ENCODE measurements around the gene SPDYE6.
A peak's percentile ranks its signal among the peaks of the same experiment; 100 is the strongest.
"Not testable (repeated sequence)": the region's sequence is repeated elsewhere in the genome, so short reads cannot be mapped to it uniquely, and the experiment has no call there.

Gene SPDYE6, protein sequence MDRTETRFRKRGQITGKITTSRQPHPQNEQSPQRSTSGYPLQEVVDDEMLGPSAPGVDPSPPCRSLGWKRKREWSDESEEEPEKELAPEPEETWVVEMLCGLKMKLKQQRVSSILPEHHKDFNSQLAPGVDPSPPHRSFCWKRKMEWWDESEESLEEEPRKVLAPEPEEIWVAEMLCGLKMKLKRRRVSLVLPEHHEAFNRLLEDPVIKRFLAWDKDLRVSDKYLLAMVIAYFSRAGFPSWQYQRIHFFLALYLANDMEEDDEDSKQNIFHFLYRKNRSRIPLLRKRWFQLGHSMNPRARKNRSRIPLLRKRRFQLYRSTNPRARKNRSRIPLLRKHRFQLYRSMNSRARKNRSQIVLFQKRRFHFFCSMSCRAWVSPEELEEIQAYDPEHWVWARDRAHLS

GRCh38 chr7:102356344-102356743 lies at the start of gene SPDYE6:
SPDYE6 (minus strand) TSS chr7:102356444; CDS start chr7:102356023, 421 bp downstream.
- H3K36me3 ChIP-seq (ENCODE audit: low read length); H2AFZ ChIP-seq (ENCODE audit: low read depth, low read length, severe bottlenecking); H3F3A ChIP-seq (ENCODE audit: insufficient read depth); H3K4me2 ChIP-seq (ENCODE audit: low read depth, low read length, poor library complexity, severe bottlenecking); H3K27me3 ChIP-seq (ENCODE audit: low read length); H3K9me2 ChIP-seq (replicated peaks; ENCODE audit: insufficient read depth, low read length); H3K27ac ChIP-seq (ENCODE audit: low read depth, low read length); H3K9me3 ChIP-seq (ENCODE audit: insufficient read depth, low read length); H3K9ac ChIP-seq (ENCODE audit: low read length); H3K4me3 ChIP-seq (ENCODE audit: insufficient read depth, low read length, poor library complexity, severe bottlenecking); H4K20me1 ChIP-seq (ENCODE audit: low read depth, low read length); H3K79me2 ChIP-seq (ENCODE audit: insufficient read depth, low read length): not testable (repeated sequence)

- not testable (repeated sequence) for H3K4me3 ChIP-seq (ENCODE audit: insufficient read depth, low read length, poor library complexity, severe bottlenecking); H3K9me2 ChIP-seq (replicated peaks; ENCODE audit: insufficient read depth, low read length); H4K20me1 ChIP-seq (ENCODE audit: low read depth, low read length); H3K9ac ChIP-seq (ENCODE audit: low read length); H3K27ac ChIP-seq (ENCODE audit: low read depth, low read length); H3K9me3 ChIP-seq (ENCODE audit: insufficient read depth, low read length); H3K27me3 ChIP-seq (ENCODE audit: low read length); H3K4me2 ChIP-seq (ENCODE audit: low read depth, low read length, poor library complexity, severe bottlenecking); H2AFZ ChIP-seq (ENCODE audit: low read depth, low read length, severe bottlenecking)
- Histone ChIP-seq H3K36me3 (ENCODE audit: low read length) (peaks cover 30% of the 10 kb centered on the region), H3K79me2 (ENCODE audit: insufficient read depth, low read length) (peaks cover 14% of the 10 kb centered on the region; the same call in 1 of the 2 replicates), H3F3A (ENCODE audit: insufficient read depth) (peaks cover 69% of the 10 kb centered on the region)
Observed at GRCh38 chr7:102404862-102405188, 48.6 kb upstream of the SPDYE6 start.

DNA sequence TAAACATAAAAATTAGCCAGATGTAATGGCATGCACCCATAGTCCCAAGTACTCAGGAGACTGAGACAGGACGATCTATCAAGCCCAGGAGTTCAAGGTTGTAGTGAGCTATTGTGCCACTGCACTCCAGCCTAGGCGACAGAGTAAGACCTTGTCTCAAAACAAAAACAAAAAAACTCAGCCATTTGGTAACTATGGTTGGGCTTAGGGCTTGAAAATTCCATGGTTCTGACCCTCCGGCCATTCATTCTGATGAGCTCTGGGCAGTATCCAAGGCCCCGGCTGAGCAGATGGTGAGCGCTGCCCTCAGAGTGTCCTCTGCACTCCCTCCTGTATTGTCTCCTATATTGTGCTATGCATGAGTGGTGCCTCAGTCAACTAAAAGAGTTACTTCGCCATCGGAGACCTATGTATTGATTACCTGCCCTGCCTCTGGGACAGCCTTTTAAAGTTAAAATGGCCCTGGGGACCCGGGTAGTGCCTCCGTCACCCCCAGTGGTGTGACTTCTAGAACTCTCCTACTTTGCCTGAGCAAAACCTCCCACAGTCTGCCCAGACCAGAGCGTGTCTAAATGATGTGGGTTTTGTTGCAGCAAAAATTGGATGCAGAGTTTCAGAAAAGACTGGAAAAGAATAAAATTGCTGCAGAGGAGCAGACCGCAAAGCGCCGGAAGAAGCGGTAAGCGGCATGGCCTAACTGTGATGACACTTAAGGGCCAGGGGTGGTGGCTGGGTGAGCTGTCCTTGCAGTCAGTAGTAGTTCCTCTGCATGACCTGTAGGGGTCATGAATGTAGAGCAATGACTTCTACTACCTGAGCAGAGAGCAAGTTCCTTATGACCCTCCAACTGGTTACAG lies 48.0 kb upstream of the SPDYE6 start:
- Histone ChIP-seq H3K27ac (ENCODE audit: low read depth, low read length) (peak overlapping the region; percentile 85), H4K20me1 (ENCODE audit: low read depth, low read length) (no peaks in the 10 kb centered on the region), H3K4me2 (ENCODE audit: low read depth, low read length, poor library complexity, severe bottlenecking) (peak overlapping the region; percentile 17), H3K9me3 (ENCODE audit: insufficient read depth, low read length) (no peaks in the 10 kb centered on the region), H2AFZ (ENCODE audit: low read depth, low read length, severe bottlenecking) (no peak overlapping the region), H3K36me3 (ENCODE audit: low read length) (peaks cover 33% of the 10 kb centered on the region), H3F3A (ENCODE audit: insufficient read depth) (peaks cover 67% of the 10 kb centered on the region), H3K27me3 (ENCODE audit: low read length) (no peaks in the 10 kb centered on the region), H3K79me2 (ENCODE audit: insufficient read depth, low read length) (peaks cover 11% of the 10 kb centered on the region; the same call in 1 of the 2 replicates), H3K9ac (ENCODE audit: low read length) (peak overlapping the region; percentile 0; the same call in 1 of the 2 replicates), H3K4me3 (ENCODE audit: insufficient read depth, low read length, poor library complexity, severe bottlenecking) (no peak overlapping the region), H3K9me2 (replicated peaks; ENCODE audit: insufficient read depth, low read length) (no peaks in the 10 kb centered on the region)
- TF ChIP-seq EZH2phosphoT487 (conservative IDR thresholded peaks at IDR 0.05; ENCODE audit: low read length) (no peak), CTCF (IDR thresholded peaks at IDR 0.05; ENCODE audit: insufficient read depth, low read length, poor library complexity, severe bottlenecking) (peak; percentile 73)

GRCh38 chr7:102403563-102403962 lies 47.3 kb upstream of the SPDYE6 start:
- peaks cover 36% of the 10 kb centered on the region for H3K36me3 ChIP-seq (ENCODE audit: low read length)
- TF ChIP-seq EZH2phosphoT487 (conservative IDR thresholded peaks at IDR 0.05; ENCODE audit: low read length) (no peak), CTCF (IDR thresholded peaks at IDR 0.05; ENCODE audit: insufficient read depth, low read length, poor library complexity, severe bottlenecking) (no peak)
- H3F3A ChIP-seq (ENCODE audit: insufficient read depth): peaks cover 65% of the 10 kb centered on the region
- no peaks in the 10 kb centered on the region for H4K20me1 ChIP-seq (ENCODE audit: low read depth, low read length)
- no peaks in the 10 kb centered on the region for H3K9me3 ChIP-seq (ENCODE audit: insufficient read depth, low read length)
- no peak overlapping the region for H3K4me2 ChIP-seq (ENCODE audit: low read depth, low read length, poor library complexity, severe bottlenecking)
- no peaks in the 10 kb centered on the region for H3K9me2 ChIP-seq (replicated peaks; ENCODE audit: insufficient read depth, low read length)
- 0 out of 2 replicates have a peak, but pooled peaks cover 7% of the 10 kb centered on the region for H3K79me2 ChIP-seq (ENCODE audit: insufficient read depth, low read length)
- H3K27ac ChIP-seq (ENCODE audit: low read depth, low read length): peak overlapping the region; percentile 85
- H3K9ac ChIP-seq (ENCODE audit: low read length): peak overlapping the region; percentile 0; the same call in 1 of the 2 replicates
- H2AFZ ChIP-seq (ENCODE audit: low read depth, low read length, severe bottlenecking): no peak overlapping the region
- H3K4me3 ChIP-seq (ENCODE audit: insufficient read depth, low read length, poor library complexity, severe bottlenecking): no peak overlapping the region
- H3K27me3 ChIP-seq (ENCODE audit: low read length): no peaks in the 10 kb centered on the region

Data from SU-DHL-6 (cell line).